ENCODE measurements around the gene NXPH1.

DNA sequence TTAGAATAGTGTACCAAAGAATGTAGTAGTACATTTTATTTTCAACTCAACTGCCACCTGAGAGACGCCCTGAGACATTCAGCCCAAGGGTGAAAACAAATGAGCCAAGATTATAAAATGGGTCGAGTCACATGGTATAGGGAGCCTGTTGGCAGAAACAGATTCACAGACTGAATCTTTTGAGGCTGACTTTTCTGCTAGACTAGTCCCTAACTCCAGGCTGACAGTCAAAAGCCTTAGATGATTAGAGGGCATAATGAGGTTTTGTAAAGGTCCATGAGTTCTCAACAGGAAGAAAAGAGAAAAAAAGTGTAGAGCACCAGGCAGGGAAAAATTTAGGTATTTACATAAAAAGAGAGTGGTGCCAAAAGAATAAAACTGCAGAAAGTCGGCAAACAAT, 128.0 kb downstream of the NXPH1 start:
- TF ChIP-seq, protein P1, sequence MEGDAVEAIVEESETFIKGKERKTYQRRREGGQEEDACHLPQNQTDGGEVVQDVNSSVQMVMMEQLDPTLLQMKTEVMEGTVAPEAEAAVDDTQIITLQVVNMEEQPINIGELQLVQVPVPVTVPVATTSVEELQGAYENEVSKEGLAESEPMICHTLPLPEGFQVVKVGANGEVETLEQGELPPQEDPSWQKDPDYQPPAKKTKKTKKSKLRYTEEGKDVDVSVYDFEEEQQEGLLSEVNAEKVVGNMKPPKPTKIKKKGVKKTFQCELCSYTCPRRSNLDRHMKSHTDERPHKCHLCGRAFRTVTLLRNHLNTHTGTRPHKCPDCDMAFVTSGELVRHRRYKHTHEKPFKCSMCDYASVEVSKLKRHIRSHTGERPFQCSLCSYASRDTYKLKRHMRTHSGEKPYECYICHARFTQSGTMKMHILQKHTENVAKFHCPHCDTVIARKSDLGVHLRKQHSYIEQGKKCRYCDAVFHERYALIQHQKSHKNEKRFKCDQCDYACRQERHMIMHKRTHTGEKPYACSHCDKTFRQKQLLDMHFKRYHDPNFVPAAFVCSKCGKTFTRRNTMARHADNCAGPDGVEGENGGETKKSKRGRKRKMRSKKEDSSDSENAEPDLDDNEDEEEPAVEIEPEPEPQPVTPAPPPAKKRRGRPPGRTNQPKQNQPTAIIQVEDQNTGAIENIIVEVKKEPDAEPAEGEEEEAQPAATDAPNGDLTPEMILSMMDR (IDR thresholded peaks at IDR 0.05; ENCODE audit: low read depth, low read length), result no peak
- no peak for TF ChIP-seq EZH2phosphoT487 (IDR thresholded peaks at IDR 0.05; ENCODE audit: low read depth)

Data from OCI-LY3 (cell line).